Embryonic facial prominence (tissue), 1 donor: ENCODE results near the gene PVALB.

ENCODE experiments used
- DNase-seq: peaks from one replicate; pipeline ENCODE4 v3.0.0-alpha.2; 2016; ENCODE audit errors: extremely low spot score

The PVALB gene

GRCh38 chr22:36846271-36846670 lies 29.4 kb upstream of the PVALB start:
- no peak for DNase-seq

- DNase-seq, result no peak
Measured at GRCh38 chr22:36840106-36840505, 23.3 kb upstream of the PVALB start.

GRCh38 chr22:36839356-36840073 lies 22.7 kb upstream of the PVALB start:
- DNase-seq, result no peak

GRCh38 chr22:36838119-36839030 lies 21.5 kb upstream of the PVALB start:
- no peak for DNase-seq

GRCh38 chr22:36835903-36836302 lies 19.1 kb upstream of the PVALB start:
- no peak for DNase-seq

GRCh38 chr22:36833073-36833472 lies 16.2 kb upstream of the PVALB start:
- DNase-seq, result no peak

GRCh38 chr22:36831717-36832116 lies 14.9 kb upstream of the PVALB start:
- DNase-seq, result no peak

GRCh38 chr22:36831206-36831605 lies 14.4 kb upstream of the PVALB start:
- no peak for DNase-seq

GRCh38 chr22:36830601-36831000 lies 13.8 kb upstream of the PVALB start:
- DNase-seq, result no peak

GRCh38 chr22:36829370-36830002 lies 12.7 kb upstream of the PVALB start:
- no peak for DNase-seq

- DNase-seq, result no peak
Measured at GRCh38 chr22:36828815-36829214, 12.0 kb upstream of the PVALB start.

- DNase-seq, result no peak
Measured at GRCh38 chr22:36826262-36826661, 9.4 kb upstream of the PVALB start.

- DNase-seq, result no peak
Measured at GRCh38 chr22:36824655-36825054, 7.8 kb upstream of the PVALB start.

- DNase-seq, result no peak
Measured at GRCh38 chr22:36823186-36823839, 6.5 kb upstream of the PVALB start.

GRCh38 chr22:36822581-36822980 lies 5.7 kb upstream of the PVALB start:
- no peak for DNase-seq

- no peak for DNase-seq
Measured at GRCh38 chr22:36819112-36819511, 2.3 kb upstream of the PVALB start.

- DNase-seq, result no peak
Measured at GRCh38 chr22:36818010-36818642, 1.3 kb upstream of the PVALB start.

- no peak for DNase-seq
Measured at GRCh38 chr22:36817525-36817848, 652 bp upstream of the PVALB start.

- DNase-seq, result no peak
Measured at GRCh38 chr22:36816339-36816635, 548 bp downstream of the PVALB start.

- DNase-seq, result no peak
Measured at GRCh38 chr22:36815558-36816338, 1.1 kb downstream of the PVALB start.

GRCh38 chr22:36814801-36815200 lies 2.0 kb downstream of the PVALB start:
- no peak for DNase-seq
